SHP77 treated with DMSO at 0.1 percent for 48 hours (cell line): ENCODE measurements around the gene SCN9A.
"Not testable (repeated sequence)": the region's sequence is repeated elsewhere in the genome, so short reads cannot be mapped to it uniquely, and the experiment has no call there.

ENCODE experiments used
- DNase-seq: peaks from one replicate; lab custom pipeline; 2025; lab: John Stamatoyannopoulos, UW

The SCN9A gene

GRCh38 chr2:166375195-166375735, 479 bp downstream of the SCN9A start:
- DNase-seq, result no peak

- no peak for DNase-seq
Observed at GRCh38 chr2:166373951-166374350, 1.8 kb downstream of the SCN9A start.

- no peak for DNase-seq
Observed at GRCh38 chr2:166373539-166373938, 2.2 kb downstream of the SCN9A start.

GRCh38 chr2:166373105-166373504, 2.6 kb downstream of the SCN9A start:
- DNase-seq, result no peak

DNA sequence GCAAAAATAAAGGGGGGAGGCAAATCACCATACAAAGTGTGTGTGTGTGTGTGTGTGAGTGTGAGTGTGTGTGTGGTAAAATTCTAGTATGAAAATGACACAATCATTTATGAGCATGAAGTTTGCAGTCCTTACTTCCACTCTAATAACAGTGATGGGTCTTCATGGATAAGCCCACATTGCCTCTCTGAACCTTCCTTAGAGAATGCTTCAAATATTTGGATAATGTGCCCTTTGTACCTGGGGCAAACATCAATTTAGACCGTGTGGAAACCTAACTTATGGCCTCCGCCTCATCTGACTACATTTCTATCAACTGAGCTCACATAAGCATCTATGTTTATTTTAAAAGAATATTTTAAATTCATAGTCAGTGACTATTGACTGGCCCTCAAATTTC, 3.7 kb downstream of the SCN9A start:
- no peak for DNase-seq

DNA sequence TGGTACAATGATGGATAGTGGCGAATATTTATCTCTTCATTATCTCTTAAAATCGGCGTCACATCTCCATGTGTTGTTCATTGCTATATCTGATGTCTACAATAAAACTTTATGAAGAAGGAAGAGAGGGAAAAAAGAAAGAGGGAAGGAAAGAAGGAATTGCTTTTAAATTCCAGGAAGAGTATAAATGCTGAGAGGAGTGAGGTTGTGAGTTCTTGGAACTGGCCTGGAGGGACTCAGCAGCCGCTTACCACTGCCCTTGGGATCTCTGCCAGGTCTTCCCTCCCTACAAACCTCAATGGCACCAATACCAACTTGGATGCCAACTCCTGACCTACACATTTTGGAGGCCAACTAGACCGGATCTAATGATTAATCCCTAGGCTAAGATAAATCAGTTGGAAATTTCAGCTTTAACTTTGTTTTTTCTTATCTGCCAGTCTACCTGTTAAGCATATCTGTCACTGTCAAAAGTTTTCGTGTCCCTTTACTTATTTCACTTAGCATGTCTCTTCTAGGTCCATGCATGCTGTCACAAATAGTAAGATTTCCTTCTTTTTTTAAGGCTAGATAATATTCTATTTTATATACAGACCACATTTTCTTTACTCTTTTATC, 9.8 kb downstream of the SCN9A start:
- DNase-seq, result no peak

DNA sequence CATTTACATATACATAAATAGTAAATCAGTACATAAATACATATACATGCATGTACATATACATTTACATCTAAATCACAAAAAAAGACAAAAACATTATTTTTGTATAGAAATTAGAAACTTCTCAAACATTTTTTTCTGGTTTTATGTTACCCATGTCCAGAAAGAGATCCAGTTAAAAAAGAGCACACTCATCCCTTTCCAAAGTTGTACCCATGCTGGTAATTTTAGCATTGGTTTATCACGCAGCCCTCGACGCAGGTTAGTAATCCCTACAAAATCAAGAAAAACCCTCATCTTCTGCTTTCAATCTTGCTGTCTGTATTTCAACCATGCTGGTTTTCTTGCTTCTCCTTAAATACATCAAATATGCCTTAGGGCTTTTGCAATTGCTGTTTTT, 10.5 kb downstream of the SCN9A start:
- DNase-seq, result no peak

DNA sequence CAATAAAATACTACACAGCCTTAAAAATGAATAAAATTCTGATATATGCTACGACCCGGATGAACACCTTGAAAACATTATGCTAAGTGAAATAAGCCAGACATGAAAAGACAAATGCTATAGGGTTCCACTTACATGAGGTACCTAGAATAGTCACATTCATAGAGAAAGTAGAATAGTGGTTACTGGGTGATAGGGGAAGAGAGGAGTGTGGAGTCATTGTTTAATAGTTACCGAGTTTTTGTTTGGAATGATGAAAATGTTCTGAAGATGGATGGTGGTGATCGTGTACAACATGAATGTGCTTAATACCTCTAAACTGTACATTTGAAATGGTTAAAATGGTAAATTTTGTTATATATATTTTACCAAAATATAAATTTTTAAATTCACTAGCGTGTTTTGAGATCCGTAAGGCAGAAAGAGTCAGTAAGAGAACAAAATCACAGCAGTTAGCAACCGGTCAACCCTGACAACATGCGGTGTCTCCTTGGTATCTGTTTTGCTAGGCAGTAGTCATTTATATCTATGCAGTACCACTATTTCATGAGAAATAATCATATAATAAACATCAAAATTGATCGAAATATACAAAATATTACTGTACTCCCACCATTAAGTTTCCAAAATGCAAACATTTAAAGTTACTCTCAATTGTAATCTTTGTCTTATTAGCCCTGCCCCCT, 11.1 kb downstream of the SCN9A start:
- DNase-seq, result no peak

DNA sequence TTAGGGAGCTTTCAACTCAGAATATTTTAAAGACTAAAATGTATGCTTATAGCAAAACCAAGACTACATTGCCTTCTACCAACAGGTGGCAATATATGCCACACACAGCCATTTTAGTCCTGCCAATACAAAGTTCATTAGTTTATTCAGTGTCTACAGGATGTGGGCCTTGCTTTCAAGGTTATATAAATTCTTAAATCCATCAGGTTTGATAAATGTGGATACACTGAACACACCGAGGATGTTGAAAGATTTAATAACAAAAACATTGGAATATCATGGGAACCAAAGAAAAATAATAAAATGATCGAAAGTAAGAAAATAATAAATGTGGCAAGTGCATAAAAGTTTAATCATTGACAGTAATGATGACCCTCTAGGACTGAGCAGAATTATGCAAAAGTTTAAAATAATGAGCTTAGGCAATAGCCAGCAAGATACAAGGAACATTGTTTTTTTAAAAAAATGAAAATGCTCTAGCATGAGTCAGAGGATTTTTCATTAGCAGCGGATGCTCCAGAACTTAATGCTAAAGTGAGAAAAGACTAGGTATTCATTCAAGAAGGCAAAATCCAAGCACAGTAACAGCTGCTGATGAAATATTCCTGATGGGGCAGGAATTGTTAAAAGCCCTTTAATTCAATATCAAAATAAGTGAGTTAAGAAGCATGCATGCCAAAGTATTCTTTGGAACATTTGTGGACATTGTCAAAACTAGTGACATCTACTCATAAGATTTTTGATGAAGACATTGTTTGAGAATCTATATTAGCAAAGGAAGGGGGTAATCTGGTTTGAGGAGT, 14.2 kb downstream of the SCN9A start:
- DNase-seq, result no peak

GRCh38 chr2:166360906-166361305, 14.8 kb downstream of the SCN9A start:
- no peak for DNase-seq

GRCh38 chr2:166360426-166360825, 15.3 kb downstream of the SCN9A start:
- DNase-seq, result no peak

GRCh38 chr2:166357950-166358321, 17.8 kb downstream of the SCN9A start:
- not testable (repeated sequence) for DNase-seq

DNA sequence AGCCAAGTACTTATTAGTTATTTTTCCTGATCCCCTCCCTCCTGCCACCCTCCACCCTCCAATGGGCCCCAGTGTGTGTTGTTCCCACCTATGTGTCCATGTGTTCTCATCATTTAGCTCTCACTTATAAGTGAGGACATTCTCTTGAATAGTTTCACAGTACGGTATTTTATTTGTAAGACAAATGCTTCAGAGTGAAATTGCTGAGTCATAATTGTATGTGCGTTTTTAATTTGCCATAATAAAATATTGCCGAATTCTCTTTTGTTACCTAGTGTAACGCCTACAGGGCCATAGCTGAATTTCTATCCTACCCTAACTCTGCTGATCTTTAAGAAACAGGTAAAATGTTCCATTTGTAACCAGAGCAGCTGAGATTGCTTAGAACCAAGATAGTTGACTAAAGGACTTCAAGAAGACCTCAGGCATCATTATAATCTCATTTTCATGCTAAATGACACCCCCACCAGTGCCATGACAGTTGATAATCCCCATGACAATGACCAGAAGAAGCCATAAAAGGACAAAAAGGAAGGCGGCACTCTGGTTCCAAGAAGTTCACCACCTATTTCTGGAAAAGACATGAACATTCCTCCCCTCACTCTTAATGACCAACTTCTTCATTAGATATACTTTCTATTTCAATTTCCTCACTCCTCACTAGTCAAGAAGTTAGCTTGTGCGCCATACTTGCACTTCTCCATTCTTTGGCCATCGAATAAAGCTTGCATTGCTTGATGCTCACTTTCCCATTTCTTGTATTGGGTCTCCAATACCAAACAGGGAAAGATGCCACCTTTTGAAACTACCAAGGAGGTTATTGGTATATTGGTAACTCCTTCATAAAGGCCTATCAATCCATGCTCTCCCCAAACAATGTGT, 18.4 kb downstream of the SCN9A start:
- DNase-seq, result no peak

GRCh38 chr2:166351319-166351718, 24.4 kb downstream of the SCN9A start:
- DNase-seq, result no peak

DNA sequence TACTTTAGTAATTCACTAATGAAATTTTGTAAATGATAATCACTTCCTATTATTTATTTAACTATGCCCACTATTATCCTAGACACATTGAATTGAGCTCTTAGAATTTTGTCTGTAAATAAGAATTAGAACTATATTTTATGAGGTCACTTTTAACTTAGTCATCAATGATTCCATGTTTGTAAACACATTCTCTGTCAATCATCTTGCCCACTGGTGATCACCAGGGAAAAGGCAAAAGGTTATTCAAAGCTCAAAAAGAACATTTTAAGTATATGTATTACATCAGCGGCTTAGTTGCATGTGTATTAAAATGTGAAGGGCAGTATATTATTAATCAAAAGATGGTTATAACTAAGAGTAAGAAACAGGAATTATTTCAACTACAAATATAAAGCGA, 25.2 kb downstream of the SCN9A start:
- no peak for DNase-seq

DNA sequence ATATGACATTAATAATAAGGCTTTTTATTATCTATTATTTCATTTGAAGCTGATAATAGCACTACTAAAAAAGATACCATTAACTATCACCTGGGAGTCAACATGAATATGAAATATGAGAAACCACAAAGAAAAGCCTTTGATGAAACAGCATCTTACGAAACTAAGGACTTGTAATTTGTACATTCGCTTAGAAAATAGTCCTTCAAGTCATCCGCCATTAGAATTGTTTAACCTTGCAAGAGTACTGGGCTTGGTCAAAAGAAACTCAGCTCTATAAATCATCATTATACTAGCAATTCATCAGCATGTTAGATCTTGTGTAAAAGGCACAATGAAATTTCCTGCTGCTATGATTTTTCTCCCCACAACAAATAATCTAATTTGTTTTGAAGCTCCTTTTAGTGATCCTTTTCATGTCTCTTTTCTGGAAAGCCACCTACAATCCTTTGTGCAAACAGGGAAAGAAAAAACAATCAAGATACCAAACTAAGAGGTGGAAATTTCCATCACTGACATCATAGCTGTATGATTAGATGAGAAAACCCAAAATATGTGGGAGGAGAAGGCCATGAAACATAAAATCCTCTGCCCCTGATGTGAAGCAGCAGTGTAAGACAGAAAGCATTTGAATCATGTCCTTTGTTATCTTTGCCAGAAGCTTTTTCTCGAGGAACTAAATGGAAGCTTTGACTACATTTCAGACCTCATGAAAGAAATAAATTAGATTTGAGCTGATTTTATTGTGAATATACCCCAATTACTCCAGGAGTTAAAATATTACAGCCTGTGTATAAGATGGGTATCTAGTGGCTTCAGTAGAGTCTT, 31.2 kb downstream of the SCN9A start:
- DNase-seq, result no peak

DNA sequence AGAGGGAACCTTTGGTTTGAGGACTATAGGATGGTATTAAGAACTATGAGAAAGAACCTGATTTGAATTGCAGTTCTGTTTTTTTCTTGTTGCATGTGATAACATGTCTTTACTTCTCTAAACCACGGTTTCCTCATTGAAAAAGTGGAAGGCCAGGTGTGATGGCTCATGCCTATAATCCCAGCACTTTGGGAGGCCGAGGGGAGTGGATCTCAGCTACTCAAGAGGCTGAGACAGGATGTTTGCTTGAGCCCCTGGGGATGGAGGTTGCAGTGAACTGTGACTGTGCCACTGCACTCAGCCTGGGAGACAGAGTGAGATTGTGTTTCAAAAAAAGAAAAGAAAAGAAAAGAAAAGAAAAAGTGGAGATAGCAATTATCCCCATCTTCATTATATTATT, 32.3 kb downstream of the SCN9A start:
- DNase-seq, result no peak

DNA sequence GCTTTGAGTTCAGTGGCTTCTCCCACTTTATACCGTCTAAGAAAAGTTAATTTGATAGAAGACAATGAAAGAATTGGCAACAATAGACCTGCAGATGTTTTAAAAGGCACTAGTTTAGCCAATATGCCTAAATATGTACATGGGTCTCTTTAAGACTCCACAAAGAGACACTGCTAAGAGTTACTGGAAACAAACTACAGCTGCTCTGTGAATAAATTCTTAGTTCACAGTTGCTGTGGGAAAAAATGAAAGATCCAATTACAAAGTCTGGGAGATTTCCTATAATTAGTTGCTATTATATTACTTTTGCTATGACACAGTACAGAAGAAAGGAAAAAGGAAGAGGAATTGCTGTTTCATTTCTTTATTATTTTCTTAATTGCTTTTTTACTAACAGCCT, 34.3 kb downstream of the SCN9A start:
- no peak for DNase-seq

- no peak for DNase-seq
Observed at GRCh38 chr2:166338831-166339339, 36.9 kb downstream of the SCN9A start.

DNA sequence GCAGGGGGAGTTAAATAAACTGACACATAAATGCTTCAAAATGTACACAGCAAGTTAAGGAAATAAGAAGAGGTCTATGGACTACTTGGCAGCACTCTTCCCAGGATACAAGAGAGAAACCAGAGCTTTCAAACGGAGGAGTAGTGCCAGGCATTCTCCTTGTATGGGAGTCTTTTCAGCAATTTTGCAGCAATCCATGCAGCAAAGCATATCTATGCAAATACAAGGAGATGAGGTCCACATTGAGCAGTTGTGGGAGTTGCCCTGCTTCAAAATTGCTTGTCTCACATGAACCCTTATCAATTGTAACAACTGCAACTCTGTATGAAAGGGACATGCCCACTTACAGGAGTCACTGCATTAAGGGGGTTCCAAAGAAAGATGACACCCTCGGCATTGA, 37.8 kb downstream of the SCN9A start:
- DNase-seq, result no peak

GRCh38 chr2:166335284-166335683, 40.5 kb downstream of the SCN9A start:
- peak; percentile 17 for DNase-seq
